HG03064 (cell line): ENCODE results near the gene PGAM2.

Experiments used
- ATAC-seq: cut with Tn5 transposase; IDR thresholded peaks from one replicate; pipeline ENCODE4 v1.9.1; 2021; ENCODE audit warnings: low read depth; ENCODE audit not compliant: unreplicated experiment

PGAM2 gene

DNA sequence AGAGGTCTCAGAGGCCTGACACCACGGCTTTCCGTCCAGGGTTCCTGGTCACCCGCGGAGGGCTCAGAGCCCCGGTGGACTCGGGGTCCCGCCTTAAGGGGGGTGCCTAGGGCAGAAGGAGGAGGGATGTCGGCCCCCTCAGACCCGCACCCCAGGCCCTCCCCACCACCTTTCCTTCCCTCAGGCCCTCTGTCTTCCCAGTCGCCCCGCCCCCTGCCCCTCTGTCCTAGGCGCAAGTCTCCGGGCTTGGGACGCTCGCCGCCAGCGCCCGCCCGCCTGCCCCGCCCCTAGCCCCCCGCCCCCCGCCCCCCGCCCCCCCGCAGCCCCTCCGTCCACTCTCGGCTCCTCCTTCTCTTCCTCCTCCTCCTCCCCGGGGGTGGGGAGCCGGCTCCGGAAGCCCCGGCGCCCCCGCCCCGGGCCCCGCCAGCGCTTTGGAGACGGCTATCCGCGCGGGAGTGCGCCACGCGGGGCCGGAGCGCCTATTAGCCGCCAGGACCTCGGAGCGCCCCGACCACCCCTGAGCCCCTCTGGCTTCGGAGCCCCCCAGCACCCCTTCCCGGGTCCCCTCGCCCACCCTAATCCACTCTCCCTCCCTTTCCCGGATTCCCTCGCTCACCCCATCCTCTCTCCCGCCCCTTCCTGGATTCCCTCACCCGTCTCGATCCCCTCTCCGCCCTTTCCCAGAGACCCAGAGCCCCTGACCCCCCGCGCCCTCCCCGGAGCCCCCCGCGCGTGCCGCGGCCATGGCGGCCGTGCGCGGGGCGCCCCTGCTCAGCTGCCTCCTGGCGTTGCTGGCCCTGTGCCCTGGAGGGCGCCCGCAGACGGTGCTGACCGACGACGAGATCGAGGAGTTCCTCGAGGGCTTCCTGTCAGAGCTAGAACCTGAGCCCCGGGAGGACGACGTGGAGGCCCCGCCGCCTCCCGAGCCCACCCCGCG is 38.8 kb upstream of the PGAM2 start, which contains the start of gene AEBP1:
TSS of gene AEBP1 (plus strand) at position 423 of the 937 bp plus-strand sequence. CDS start at position 744, 321 bp downstream.
- no peak for ATAC-seq

DNA sequence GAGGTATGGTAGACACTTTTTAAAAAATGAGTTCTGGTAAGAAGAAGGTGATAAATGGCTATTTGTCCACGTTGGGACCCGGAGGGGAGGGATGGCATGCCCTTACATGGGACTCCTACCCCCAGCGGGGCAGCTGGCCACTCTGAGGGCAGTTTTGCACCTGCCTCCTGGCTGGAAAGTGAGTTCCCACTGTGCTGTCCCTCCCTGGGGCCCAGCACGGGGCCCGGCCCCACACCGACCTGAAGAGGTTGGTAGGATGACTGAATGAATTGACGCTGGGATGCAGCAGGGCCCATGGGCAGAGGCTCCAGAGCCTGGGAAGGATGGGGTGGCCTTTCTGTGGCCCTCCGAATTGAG is 38.2 kb upstream of the PGAM2 start:
- no peak for ATAC-seq

GRCh38 chr7:44102846-44103565 is 37.6 kb upstream of the PGAM2 start:
- no peak for ATAC-seq

GRCh38 chr7:44101966-44102845 is 36.8 kb upstream of the PGAM2 start:
- no peak for ATAC-seq

DNA sequence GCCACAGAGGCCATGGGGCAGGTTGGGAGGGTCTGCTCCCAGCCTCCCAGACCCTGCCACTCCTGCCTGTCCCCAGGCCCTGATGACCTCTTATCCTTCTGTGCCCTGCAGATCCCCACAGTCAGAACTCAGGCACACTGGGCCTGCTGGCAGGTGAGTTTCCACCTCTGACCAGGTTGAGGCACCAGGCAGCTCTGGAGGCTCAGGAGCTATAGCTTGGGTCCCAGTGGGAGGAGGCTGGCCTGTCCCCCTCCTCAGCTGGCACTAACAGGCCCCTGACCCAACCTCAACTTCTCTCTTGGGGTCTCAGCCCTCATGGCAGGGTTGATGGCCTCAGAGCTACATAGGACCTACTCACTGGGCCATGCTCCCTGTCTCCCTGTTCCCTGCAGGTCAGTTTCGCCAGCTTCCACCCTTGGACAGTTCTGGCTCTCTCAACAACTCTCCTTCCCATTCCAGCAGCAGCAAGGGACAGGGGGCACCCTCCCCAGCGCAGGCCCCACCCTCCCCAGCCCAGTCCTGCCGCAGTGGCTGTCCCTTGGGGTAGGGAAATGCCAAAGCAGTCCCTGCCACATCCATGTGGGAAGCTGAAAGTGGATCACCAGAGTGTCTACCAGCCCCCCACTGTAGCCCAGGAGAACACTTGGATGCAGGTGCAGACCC is 36.1 kb upstream of the PGAM2 start:
- ATAC-seq = no peak

- ATAC-seq = no peak
These were observed 35.3 kb upstream of the PGAM2 start for GRCh38 chr7:44100458-44101302.

GRCh38 chr7:44099669-44100068 is 34.3 kb upstream of the PGAM2 start:
- no peak for ATAC-seq

- ATAC-seq = no peak
These were observed 33.0 kb upstream of the PGAM2 start for GRCh38 chr7:44098092-44099068.

DNA sequence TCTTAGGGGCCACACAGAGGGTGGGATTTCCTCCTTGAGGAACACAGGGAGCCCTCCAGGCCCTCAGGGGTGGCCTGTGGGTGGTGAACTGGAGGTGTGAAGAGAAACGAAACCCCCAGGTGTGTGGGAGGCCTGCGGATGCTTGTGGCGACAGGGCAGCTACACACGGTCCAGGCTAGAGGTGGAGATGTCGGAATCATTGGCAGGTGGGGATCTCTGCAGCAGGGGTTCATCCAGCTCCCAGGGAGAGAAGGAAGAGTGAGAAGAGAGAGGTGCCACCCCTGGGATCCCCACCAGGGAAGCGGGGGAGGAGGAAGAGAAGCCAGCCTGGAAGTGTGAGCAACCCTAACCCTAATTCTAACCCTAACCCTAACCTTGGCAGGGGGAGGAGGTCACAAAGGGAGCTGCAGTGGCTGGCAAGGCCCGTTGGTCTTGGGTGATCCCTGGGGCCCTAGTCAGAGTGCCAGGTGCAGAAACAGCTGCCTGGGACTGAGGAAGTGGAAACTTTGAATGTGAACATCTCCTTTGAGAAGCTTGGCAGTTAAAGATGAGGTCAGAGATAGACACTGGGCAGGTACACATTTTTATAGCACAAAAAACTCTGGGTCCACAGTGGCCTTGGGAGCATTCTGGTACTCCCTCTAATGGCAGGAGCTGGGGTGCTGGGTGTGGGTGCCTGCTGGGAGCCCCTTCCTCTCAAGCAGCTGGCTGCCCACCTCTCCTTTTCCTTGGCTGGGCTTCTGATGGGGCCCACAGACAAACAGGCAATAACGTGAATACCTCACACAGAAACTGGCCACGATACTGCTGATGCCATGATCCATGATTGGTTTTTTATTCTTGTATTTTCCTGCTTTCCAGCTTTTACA is 31.9 kb upstream of the PGAM2 start:
- ATAC-seq = peak; percentile 68

DNA sequence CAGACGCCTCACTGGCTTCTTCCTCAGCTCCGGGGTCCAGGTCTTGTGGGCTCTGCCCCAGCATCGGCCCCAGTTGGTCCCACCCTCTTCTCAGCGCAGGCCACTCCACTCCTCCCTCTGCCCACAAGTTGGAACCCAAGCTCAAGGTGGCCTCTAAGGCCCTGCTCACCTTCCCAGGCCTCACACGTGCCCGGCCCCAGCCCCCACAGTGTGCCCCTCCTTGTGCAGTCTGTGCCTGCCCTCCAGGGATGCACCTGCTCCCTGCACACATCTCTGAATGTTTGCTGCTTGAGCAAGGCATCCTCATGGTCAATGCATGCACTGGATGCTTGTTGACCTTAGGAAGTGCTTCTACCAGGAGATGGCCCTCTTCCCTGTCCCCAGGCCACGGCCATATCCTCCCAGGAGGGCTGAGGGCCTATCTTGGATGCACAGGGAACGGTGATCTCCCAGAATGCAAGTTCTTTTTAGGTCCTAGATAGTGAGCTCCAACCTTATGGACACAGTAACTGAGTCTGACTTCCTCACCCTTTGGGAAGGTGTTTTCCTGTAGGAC is 31.0 kb upstream of the PGAM2 start:
- no peak for ATAC-seq

- no peak for ATAC-seq
These were observed 30.4 kb upstream of the PGAM2 start for GRCh38 chr7:44095781-44096180.

DNA sequence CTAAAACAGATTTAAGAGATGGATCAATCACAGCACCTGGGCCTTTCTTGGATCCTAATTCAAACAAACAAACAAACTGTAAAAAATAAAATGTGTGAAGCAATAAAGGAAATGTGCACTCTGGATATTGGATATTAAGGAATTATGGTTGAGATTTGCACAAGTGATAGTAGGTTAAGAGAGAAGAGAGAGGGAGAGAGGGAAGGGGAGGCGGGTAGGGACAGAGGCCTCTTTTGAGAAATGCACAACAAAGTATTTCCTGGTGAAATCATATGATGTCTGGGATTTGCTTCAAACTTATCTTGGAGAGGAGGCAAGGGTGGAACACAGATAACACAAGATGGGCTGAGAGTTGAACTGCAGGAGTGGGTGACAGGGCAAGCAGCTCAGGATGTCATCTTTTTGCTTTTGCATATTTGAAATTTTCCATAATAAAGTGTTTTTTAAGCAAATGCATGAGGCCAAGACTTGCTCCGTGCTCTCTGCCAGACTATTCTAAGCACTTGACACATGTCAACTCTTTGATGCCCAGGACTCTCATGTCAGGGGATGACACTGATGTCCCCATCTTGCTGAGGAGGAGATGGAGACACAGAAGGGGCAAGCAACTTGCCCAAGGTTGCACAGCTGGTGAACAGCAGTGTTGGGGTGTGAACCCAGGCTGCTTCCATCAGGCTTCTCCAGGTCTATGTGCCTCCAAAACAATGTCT is 29.7 kb upstream of the PGAM2 start:
- no peak for ATAC-seq

- ATAC-seq = no peak
These were observed 29.0 kb upstream of the PGAM2 start for GRCh38 chr7:44094365-44094764.

DNA sequence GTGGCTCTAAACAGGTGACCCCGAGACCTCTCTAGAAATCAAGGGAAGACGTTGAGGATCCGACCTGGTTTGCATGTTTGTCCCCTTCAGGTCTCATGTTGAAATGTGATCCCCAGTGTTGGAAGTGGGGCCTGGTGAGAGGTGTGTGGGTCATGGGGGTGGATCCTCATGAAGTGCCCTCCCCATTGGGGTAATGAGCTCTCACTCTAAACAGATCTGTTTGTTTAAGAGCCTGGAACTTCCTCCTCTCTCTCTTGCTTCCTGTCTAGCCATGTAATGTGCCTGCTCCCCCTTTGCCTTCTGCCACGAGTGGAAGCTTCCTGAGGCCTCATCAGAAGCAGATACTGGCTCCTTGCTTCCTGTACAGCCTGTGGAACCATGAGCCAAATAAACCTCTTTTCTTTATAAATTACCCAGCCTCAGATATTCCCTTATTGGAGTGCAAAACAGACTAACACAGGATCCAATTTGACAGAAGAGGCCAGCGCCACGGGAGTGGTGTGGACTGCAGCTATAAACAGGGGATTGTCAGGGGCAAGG is 27.8 kb upstream of the PGAM2 start:
- no peak for ATAC-seq

DNA sequence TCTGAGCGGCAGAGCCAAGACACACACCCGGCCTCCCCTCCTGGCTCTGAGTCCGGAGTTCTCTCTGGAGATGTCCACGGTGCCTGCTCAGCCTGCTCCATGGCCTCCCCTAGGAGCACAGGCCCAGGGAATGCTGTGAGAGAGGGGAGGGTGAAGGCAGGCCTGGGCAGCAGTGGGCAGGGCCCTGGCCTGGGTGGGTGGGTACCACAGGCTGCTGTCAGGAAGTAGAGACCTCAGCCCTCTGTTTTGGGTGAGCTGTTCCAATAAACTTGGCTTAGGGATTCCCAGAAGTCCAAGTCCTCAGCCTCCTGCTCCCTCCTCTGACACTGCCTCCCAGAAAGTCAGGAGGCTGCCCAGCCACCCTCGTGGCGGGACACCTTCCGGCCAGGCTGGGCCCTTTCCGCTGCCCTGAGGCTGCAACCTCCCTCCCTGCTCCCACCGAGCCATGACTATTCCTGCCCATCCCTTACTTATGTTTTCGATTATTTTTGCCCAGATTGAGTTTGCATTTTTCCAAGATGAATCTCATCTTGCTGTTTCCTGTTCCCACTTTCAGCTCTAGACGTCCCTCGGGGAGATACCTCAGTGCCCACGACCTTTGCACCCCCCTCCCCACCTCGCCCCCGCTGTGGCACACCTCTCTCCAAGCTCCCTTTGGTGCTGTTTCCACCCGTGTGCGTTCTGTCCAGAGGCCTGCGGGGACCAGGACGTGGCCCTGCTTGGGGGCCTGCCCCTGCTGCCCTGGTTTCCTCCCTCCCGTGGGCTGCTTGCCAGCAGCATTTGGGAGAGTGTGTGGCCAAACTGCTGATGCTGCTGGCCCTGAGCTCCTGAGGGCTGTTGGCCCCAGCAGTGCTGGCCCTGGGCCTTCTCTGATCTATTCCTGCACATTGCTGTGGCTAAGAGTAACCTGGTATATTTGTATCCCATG is 22.8 kb upstream of the PGAM2 start:
- no peak for ATAC-seq
